Mammary epithelial cell (primary cell): ENCODE measurements around the gene PLEKHA6.

Experiments used
- CTCF ChIP-seq, 2 donors: IDR thresholded peaks in 1 of 2; conservative IDR thresholded peaks in 1 of 2; 2 replicates each; pipeline ENCODE4 v1.5.1; 2011 to 2012; ENCODE audit warnings: inconsistent platforms in 2 of 2, low read length in 2 of 2, mild to moderate bottlenecking in 2 of 2, control low read depth in 1 of 2, low read depth in 1 of 2; ENCODE audit not compliant: insufficient read depth in 1 of 2; ENCODE audit errors: extremely low read depth in 1 of 2
- EZH2 ChIP-seq: IDR thresholded peaks from 2 replicates; pipeline ENCODE4 v1.6.1; 2012; ENCODE audit warnings: low read length, inconsistent platforms, borderline replicate concordance

- TF ChIP-seq EZH2 (no peak), CTCF (conservative IDR thresholded peaks at IDR 0.05 in 1 of 2, IDR thresholded peaks at IDR 0.05 in 1 of 2; ENCODE audit: extremely low read depth in 1 of 2, insufficient read depth in 1 of 2, low read depth in 1 of 2, low read length in 2 of 2) (no peak)
These were observed 167.0 kb downstream of the PLEKHA6 start for GRCh38 chr1:204192589-204193352.
